GM12874 (cell line): Measurements from ENCODE around the gene PDCL3.

Experiments
- TF ChIP-seq, protein P1 (sequence below): IDR thresholded peaks from 2 replicates; pipeline ENCODE4 v1.5.1; 2011; ENCODE audit warnings: low read depth, mild to moderate bottlenecking, control low read depth, low read length, moderate library complexity; ENCODE audit not compliant: insufficient read depth

PDCL3 gene

DNA sequence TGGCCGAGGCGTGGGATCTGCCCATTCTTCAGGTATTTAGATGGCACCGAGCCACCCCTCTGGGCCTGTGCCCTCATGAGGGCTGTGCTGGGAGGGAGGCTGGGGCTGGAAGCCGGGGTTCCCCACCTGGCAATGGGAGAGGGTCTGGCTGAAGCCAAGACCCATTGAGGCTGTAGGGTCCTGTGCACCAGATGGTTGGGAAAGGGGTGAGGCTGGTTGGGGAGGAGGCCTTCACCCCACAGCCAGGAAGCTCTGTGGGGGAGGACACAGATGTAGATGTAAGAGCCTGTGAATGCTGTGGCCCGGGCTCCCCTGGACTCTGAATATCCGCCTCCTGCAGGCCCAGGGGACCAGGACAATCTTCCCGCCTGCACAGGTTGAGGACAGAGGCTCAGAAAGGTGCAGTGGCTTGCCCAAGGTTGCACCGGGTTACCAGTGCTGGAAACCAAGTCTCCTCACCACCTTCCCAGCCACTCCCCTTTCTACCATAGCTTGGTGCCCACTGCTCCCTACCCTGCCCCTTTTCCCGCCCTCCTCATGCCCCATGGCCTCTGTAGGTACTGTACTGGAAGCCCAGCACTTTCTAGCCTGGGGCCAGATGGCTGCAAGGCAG lies 49.7 kb downstream of the PDCL3 start:
- TF ChIP-seq, protein P1, sequence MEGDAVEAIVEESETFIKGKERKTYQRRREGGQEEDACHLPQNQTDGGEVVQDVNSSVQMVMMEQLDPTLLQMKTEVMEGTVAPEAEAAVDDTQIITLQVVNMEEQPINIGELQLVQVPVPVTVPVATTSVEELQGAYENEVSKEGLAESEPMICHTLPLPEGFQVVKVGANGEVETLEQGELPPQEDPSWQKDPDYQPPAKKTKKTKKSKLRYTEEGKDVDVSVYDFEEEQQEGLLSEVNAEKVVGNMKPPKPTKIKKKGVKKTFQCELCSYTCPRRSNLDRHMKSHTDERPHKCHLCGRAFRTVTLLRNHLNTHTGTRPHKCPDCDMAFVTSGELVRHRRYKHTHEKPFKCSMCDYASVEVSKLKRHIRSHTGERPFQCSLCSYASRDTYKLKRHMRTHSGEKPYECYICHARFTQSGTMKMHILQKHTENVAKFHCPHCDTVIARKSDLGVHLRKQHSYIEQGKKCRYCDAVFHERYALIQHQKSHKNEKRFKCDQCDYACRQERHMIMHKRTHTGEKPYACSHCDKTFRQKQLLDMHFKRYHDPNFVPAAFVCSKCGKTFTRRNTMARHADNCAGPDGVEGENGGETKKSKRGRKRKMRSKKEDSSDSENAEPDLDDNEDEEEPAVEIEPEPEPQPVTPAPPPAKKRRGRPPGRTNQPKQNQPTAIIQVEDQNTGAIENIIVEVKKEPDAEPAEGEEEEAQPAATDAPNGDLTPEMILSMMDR, result no peak

GRCh38 chr2:100613719-100614118 lies 50.9 kb downstream of the PDCL3 start:
- TF ChIP-seq, protein P1, result no peak

DNA sequence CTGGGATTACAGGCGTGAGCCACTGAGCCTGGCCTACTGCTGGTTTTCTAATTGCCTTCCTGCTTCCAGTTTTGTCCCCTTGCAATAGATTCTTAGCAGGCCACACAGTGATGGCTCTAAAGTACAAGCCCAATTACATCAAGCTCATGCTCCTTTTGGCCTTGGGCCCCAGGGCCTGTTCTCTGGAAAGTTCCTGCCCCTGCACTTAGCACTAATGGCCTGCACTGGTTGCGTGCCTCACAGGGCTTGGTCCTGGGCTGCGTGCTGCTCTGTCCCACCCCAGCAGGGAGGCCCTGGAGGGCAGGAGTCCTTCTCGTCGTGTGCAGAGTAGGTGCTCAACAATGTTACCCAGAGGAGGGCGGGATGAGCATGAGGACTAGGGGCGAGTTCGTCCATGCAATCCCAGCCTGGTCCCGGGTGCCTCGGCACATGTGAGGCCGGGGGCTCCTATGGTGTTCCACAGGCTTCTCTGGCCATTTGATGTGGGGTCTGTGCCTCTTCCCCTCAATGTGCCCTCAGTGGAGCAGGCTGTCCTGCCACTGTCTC lies 51.7 kb downstream of the PDCL3 start:
- TF ChIP-seq, protein P1, result no peak

DNA sequence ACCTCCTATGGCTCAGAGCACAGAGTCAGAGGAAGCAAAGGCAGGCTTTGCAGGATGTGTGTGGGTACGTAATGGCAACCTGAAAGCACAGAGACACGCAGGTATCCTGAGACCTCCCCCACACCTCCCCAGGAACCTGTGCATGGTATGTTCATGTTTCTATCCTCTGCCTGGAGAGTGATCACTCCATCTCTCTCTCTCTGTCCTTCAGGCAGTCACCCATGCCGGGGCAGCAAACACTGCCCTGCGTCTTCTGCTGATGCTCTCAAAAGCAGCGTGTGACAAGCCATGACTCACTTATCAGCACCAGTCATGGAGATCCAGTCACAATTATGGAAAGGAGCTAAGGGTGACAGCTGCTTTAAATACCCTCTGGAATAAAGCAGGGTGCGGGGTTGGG lies 52.7 kb downstream of the PDCL3 start:
- TF ChIP-seq, protein P1, result no peak

DNA sequence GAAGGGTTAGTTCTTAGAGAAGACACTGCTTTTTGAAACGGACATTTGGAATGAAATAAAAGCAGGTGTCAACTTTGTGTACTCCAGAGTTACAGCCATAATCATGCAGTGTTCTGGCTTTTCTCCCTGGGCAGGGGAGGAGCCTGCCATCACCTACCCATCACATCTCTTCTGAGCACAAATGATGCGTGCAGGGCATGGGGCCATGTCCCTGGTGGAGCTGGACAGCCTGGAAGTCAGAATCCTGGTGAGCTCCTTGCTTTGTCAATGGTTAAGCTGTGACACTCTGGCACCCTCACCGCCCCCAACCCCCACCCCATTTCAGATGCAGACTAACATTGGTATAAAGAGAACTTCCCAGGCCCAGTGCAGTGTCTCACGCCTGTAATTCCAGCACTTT lies 53.1 kb downstream of the PDCL3 start:
- TF ChIP-seq, protein P1, result no peak

GRCh38 chr2:100616841-100617390 lies 54.1 kb downstream of the PDCL3 start:
- TF ChIP-seq, protein P1, result no peak

DNA sequence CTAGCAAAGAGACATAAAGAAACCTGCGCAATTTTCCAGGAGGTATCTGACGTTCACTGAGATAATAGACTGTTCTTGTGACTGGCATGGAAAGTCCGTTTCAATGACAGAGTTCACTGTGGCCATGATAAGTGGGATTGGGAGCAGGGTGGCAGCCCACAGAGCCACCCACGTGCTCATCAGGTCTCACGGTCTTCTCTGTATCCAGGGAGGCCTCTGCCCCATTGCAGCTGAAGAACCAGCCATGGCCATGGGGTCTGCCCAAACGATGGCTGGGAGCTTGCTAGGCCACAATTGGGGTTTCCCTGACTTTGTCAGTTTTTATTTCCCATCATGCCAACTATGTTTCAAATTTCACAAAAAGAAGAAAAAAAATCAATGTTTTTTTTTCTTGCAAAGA lies 57.2 kb downstream of the PDCL3 start:
- TF ChIP-seq, protein P1, result no peak
